Activated B cell treated with CpG ODN at 0.5 μM for 24 hours (primary cell): ENCODE data around the gene HINFP. TPM values are rescaled to one million over a fixed set of nuclear protein-coding genes. Genes with fewer than 3 reads are reported as not detected.
A peak's percentile ranks its signal among the peaks of the same experiment; 100 is the strongest.

Experiments used
- ATAC-seq: fragments of 200-7000 bp; cut with Tn5 transposase; one replicate; pipeline ENCODE4 v1.10.0; 2021; ENCODE audit warnings: low read depth, mild to moderate bottlenecking, moderate library complexity
- CTCF ChIA-PET: fragments of 350-600 bp; sonication (Branson Sonifier 250); formaldehyde crosslinking; loops from one replicate; lab custom pipeline; 2021; ENCODE audit warnings: antibody characterized with exemption; lab: Charles Lee
- POLR2A ChIA-PET: fragments of 350-600 bp; sonication (Branson Sonifier 250); formaldehyde crosslinking; loops from one replicate; lab custom pipeline; 2021; ENCODE audit warnings: antibody characterized with exemption; lab: Charles Lee
- DNase-seq: peaks from one replicate; pipeline ENCODE4 v3.0.0; 2022
- H3K27ac Mint-ChIP-seq: one replicate; pipeline ENCODE4 v1.8.0; 2020; ENCODE audit warnings: mixed read lengths
- H3K27me3 Mint-ChIP-seq: one replicate; pipeline ENCODE4 v1.8.0; 2021; ENCODE audit warnings: mixed read lengths
- H3K36me3 Mint-ChIP-seq: one replicate; pipeline ENCODE4 v1.8.0; 2021; ENCODE audit warnings: low read depth, mixed read lengths
- H3K4me1 Mint-ChIP-seq: one replicate; pipeline ENCODE4 v1.8.0; 2021; ENCODE audit warnings: mixed read lengths
- H3K4me3 Mint-ChIP-seq: one replicate; pipeline ENCODE4 v1.8.0; 2020; ENCODE audit warnings: mild to moderate bottlenecking, mixed read lengths
- H3K9me3 Mint-ChIP-seq: one replicate; pipeline ENCODE4 v1.8.0; 2020; ENCODE audit warnings: mixed read lengths
- CTCF ChIP-seq: fragments of 200-600 bp; IDR thresholded peaks from one replicate; pipeline ENCODE4 v1.8.0; 2022; ENCODE audit warnings: antibody characterized with exemption, mild to moderate bottlenecking
- intact Hi-C: fragments of 100-400 bp; cut with micrococcal nuclease; formaldehyde crosslinking; loops from one replicate; pipeline ENCODE4 v1.15.1; 2024
- total RNA-seq: library from RNA; stranded (reverse); gene quantifications from 2 replicates; pipeline ENCODE4 v1.2.3, GENCODE V29; 2022

Gene HINFP
- total RNA-seq, result 47.8 and 62.6 TPM in 2 replicates

- TF ChIP-seq CTCF, result no peak
- CTCF ChIA-PET, result interaction anchor here (1.0 to 2.0 kb wide), 4 partner anchors 14 to 75 kb away, joined by 3 to 9 read pairs (median 4); partner anchors contain the start of gene C2CD2L
- peaks cover 30% of the 10 kb centered on the region for H3K36me3 Mint-ChIP-seq
- ATAC-seq (peak; percentile 97), DNase-seq (peak; percentile 97)
- POLR2A ChIA-PET, result interaction anchor here (0.6 to 5.4 kb wide), 19 partner anchors 8 to 1109 kb away, joined by 3 to 40 read pairs (median 4); partner anchors contain the start of genes C2CD2L, DPAGT1, HMBS and NLRX1
- peak within 1 kb of the TSS; percentile 92 for H3K27ac Mint-ChIP-seq
- H3K27me3 Mint-ChIP-seq, result no peaks in the 10 kb centered on the region
- H3K4me1 Mint-ChIP-seq, result peaks cover 30% of the 10 kb centered on the region
- no peaks in the 10 kb centered on the region for H3K9me3 Mint-ChIP-seq
- intact Hi-C loops, result loop anchor here (1.0 kb wide), 8 partner anchors 14 to 213 kb away; partner anchors contain the start of genes C2CD2L, DPAGT1, HYOU1 and RNF26
- H3K4me3 Mint-ChIP-seq, result peak within 1 kb of the TSS; percentile 94
Measured at GRCh38 chr11:119121008-119121810, at the start of gene HINFP. HINFP (plus strand) TSS chr11:119121580; CDS start chr11:119126945, 5,365 bp downstream.

GRCh38 chr11:119077839-119078238, 43.5 kb upstream of the HINFP start:
- TF ChIP-seq CTCF, result no peak
- CTCF ChIA-PET, result no interaction called here
- Mint-ChIP-seq H3K9me3 (no peaks in the 10 kb centered on the region), H3K4me1 (no peaks in the 10 kb centered on the region), H3K27me3 (no peaks in the 10 kb centered on the region), H3K4me3 (no peak overlapping the region), H3K27ac (no peak overlapping the region), H3K36me3 (peaks cover 80% of the 10 kb centered on the region)
- no peak for ATAC-seq
- no peak for DNase-seq
- intact Hi-C loops, result no loop called here
- POLR2A ChIA-PET, result interaction anchor here (0.6 to 1.6 kb wide), 5 partner anchors 9 to 218 kb away, joined by 3 to 7 read pairs (median 4); partner anchors contain the start of gene HINFP

- ChIA-PET CTCF (no interaction called here), POLR2A (interaction anchor here (1.0 to 1.6 kb wide), 3 partner anchors 21 to 43 kb away, joined by 3 to 4 read pairs (median 3); partner anchors contain the start of gene HINFP)
- TF ChIP-seq CTCF, result no peak
- Mint-ChIP-seq H3K27ac (no peak overlapping the region), H3K4me3 (no peak overlapping the region), H3K27me3 (no peaks in the 10 kb centered on the region), H3K9me3 (no peaks in the 10 kb centered on the region), H3K4me1 (no peaks in the 10 kb centered on the region), H3K36me3 (peaks cover 70% of the 10 kb centered on the region)
- DNase-seq (no peak), ATAC-seq (no peak)
- intact Hi-C loops, result no loop called here
Measured at GRCh38 chr11:119078675-119079420, 42.5 kb upstream of the HINFP start.

- intact Hi-C loops, result no loop called here
- H3K36me3 Mint-ChIP-seq, result peaks cover 59% of the 10 kb centered on the region
- ATAC-seq (no peak), DNase-seq (no peak)
- TF ChIP-seq CTCF, result no peak
- CTCF ChIA-PET, result no interaction called here
- H3K27ac Mint-ChIP-seq, result no peak overlapping the region
- no peak overlapping the region for H3K4me3 Mint-ChIP-seq
- peaks cover 12% of the 10 kb centered on the region for H3K4me1 Mint-ChIP-seq
- POLR2A ChIA-PET, result interaction anchor here (0.9 to 2.0 kb wide), 2 partner anchors 13 to 14 kb away, joined by 5 to 9 read pairs; partner anchors contain the start of gene VPS11
- no peaks in the 10 kb centered on the region for H3K27me3 Mint-ChIP-seq
- no peaks in the 10 kb centered on the region for H3K9me3 Mint-ChIP-seq
Measured at GRCh38 chr11:119081682-119082260, 39.6 kb upstream of the HINFP start.
